RCC 7860 (cell line): ENCODE data around the gene OPALIN.
"Not testable (repeated sequence)": the region's sequence is repeated elsewhere in the genome, so short reads cannot be mapped to it uniquely, and the experiment has no call there.

Experiments used
- DNase-seq: peaks from one replicate; pipeline ENCODE4 v3.0.0-alpha.2; 2015; ENCODE audit warnings: low spot score
- FAIRE-seq: peaks from 2 replicates; lab custom pipeline; 2012; peaks lifted over from hg19 to GRCh38; lab: Jason Lieb, UNC

OPALIN gene

DNA sequence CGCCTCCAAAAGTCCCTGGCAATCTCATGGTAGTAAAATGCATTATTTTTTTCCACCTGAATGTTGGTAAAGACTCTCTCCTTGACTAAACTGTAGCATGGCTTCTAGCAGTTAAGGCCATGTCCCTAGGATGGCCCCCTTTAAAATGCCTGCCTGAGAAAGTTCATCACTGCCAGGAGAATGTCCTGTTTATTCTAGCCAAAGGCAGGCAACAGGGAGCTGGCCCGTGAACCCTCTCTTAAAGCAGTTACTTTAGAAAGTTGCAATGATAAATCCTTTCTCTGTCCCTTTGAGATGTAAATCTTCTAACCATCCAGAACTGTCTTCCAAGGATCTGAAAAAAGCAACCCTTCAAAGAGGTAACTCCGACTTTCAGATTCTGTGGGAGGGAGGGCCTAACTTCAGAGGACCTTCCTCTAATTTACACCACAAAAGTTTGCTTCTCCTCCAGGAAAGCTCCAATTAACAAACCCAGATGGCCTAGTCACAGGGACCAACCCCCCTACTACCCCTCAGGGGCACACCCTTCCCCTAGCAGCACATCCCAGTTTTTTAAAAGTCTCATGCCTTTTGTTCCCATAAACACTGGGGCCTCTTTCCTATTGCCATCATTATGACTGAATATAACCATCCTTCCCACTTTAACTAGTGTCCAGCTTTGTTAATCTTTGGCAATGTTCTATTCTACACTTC is 49.0 kb downstream of the OPALIN start:
- FAIRE-seq, result no peak
- no peak for DNase-seq

DNA sequence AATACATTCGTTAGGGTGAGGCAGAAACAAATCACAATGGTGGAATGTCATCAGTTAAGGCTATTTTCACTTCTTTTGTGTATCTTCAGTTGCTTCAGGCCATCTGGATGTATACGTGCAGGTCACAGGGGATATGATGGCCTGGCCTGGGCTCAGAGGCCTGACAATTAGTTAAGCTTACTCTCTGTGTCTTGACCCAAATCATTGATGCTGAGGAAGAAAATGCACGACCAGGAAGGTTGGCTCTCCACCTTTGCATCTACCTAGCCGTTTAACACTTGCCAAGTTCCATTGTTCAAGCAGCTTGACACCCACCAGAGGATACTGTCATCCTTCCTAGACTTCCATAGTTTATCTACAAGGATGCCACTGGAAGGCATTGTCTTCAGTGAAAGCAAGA is 49.9 kb downstream of the OPALIN start:
- not testable (repeated sequence) for FAIRE-seq, DNase-seq

DNA sequence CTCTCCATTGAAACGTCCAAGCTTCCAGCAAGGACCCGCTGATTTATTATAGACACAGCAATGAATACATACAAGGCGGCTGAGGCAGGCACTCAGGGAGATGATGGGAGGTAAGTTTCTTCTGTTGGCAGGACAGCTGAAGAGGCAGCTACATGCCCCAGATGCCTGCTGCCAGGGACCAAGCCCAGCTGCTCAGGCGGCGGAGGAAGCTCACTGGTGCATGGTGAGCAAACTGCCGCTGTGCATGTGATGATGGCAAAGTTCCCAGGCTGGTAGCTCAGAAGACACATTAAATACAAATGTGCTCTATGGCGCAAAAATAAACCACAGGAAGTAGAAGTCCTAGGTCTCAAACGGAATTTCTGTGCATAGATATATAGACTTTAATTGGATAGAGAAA is 52.3 kb downstream of the OPALIN start:
- DNase-seq, result no peak
- FAIRE-seq, result no peak

DNA sequence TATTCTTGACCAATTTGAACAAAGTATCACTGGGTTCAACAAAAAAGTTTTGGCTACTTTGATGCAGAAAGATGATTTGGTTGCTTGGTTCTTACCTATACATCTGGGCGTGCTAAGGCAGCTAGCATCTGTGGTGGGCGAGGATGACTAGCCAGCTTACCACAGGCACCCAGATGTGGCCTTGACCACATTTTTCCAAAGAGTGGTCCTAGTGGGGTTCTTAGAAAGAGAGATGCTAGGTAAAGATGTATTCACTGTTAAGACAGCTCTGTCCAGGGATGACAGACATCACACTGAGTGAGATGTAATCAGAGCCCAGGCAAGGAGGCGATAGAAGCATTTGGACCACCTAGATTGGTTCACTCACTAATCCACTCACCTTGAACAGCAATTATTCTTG is 53.8 kb downstream of the OPALIN start:
- DNase-seq (no peak), FAIRE-seq (no peak)

DNA sequence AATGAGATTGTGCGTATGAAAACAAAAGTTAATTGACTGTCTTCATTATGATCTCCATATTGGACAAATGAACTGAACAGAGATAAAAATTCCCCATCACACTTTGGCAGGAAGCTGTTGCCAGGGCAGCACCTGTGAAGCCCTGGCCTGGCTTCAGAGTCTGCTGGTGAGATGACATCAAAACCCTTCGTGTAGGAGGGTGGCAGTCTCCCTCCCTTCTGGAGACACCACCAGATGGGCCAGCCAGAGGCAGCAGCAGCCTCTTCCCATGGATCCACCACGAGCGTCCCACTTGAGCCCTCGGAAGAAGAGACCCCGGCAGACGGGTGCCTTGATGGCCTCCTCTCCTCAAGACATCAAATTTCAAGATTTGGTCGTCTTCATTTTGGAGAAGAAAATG is 54.6 kb downstream of the OPALIN start, which contains the start of gene DNTT:
TSS of gene DNTT (plus strand) at position 205 of the 400 bp plus-strand sequence. CDS start at position 269, 64 bp downstream.
- DNase-seq (no peak), FAIRE-seq (no peak)

DNA sequence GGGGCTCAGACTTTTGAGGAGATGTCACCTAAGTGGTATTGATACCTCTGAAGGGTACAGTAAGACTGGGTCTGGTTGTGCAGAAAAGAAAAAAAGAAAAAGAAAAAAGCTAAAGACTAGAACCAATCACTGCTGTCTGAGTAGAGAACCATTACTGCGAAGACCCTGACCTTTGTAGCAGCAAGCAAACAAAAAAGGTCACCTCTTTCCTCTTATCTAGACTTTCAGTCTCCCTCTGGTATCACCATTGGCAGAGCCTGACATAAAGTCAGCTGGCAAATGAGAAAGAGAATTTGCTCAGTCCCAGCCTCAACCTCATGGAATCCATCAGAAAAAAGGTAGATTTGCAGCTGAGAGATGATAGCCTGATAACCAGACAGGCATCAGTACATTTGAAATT is 57.2 kb downstream of the OPALIN start:
- FAIRE-seq, result no peak
- DNase-seq, result no peak

DNA sequence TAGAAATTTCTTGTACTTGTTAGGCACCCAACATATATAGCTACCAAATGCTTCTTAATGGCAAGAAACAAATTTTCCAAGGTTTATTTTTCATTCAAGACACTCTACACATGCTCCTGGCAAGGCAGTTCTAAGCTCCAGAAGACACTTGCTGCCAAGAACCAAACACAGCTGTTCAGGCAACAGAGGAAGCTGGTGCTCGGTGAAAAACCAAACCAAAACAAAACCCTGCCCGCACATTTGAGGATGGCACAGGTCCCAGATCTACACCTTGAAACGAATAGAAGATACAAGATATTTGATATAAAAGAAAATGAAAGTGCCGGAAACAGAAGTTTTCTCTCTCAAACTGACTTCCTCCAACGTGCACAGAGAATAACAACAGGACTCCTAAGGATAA is 59.4 kb downstream of the OPALIN start:
- DNase-seq (no peak), FAIRE-seq (no peak)

DNA sequence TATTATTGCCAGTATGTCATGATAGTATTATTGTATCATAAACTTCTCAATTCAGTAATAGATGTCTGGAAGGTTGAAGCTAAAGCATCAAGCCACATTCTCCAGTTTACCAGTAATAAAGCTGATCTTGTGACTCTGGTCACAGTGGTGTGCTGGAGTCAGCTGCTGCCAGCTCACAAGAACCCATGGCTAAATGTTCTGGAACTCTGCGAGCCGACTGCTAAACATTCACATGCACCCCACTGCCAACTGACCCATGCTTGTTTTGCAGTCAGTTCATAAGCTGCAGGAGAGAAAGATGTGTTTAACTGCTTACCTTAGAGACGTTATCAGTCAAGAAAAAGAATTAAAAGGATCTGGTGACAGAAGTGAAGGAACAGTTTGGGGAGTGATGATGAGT is 60.4 kb downstream of the OPALIN start:
- FAIRE-seq (no peak), DNase-seq (no peak)

DNA sequence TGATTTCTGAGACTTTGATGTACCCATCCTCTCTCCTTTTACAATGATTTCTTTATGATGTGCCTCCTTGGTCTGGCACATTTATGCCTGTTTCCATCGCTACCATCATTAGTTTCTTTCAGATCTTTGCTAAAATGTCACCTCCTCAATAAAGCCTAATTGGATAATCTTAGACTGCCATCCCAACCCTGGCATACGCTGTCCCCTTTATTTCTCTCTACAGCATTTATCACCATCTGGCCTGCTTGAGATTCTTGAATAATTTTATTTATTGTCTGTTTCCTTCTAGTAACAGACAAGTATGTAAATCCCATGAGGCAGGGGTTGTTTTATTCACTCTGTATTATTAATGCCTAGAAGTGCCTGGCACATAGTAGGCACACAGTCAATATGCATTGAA is 61.3 kb downstream of the OPALIN start:
- no peak for DNase-seq
- FAIRE-seq, result no peak

DNA sequence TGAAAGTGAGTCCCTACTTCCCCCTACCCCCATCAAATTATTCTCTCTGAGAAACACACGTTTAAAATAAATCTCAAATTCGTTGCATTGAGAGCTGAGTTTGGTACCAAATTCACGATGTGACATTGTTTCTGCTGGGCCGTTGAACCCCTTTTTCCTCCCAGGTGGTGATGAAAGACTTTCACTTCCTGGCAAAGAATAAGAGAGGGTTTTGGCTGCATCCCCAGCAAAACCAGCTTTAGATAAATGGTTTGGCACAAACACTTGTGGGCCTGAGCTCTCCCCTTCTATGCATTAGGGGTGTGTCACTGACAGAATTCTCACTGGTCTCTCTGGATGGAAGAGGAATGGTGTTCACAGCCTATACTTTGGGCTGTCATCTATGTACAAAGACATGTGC is 63.3 kb downstream of the OPALIN start:
- FAIRE-seq (no peak), DNase-seq (no peak)
